WTC11 (cell line): ENCODE results near the gene GMPR. TPM values are rescaled to one million over a fixed set of nuclear protein-coding genes. Genes with fewer than 3 reads are reported as not detected.
"Not testable (repeated sequence)": the region's sequence is repeated elsewhere in the genome, so short reads cannot be mapped to it uniquely, and the experiment has no call there.

Experiments
- ATAC-seq: fragments of 200-7000 bp; cut with Tn5 transposase; 2 replicates; pipeline ENCODE4 v1.10.0; 2021; ENCODE audit warnings: mild to moderate bottlenecking, moderate library complexity
- CTCF ChIA-PET: fragments of 300-600 bp; sonication (Branson Sonifier 250); formaldehyde crosslinking; loops from one replicate; lab custom pipeline; 2021; ENCODE audit warnings: antibody characterized with exemption; lab: Charles Lee
- POLR2A ChIA-PET: fragments of 350-600 bp; sonication (Branson Sonifier 250); formaldehyde crosslinking; loops from one replicate; lab custom pipeline; 2021; ENCODE audit warnings: antibody characterized with exemption; lab: Charles Lee
- DNase-seq: peaks from one replicate; pipeline ENCODE4 v3.0.0; 2021; ENCODE audit warnings: low spot score
- H3K27ac Mint-ChIP-seq: 2 replicates; pipeline ENCODE4 v1.8.0; 2021; ENCODE audit warnings: mixed read lengths
- H3K27me3 Mint-ChIP-seq: 2 replicates; pipeline ENCODE4 v1.8.0; 2021; ENCODE audit warnings: low read depth, mild to moderate bottlenecking, moderate library complexity, mixed read lengths
- H3K36me3 Mint-ChIP-seq: 2 replicates; pipeline ENCODE4 v1.8.0; 2021; ENCODE audit warnings: mixed read lengths
- H3K4me1 Mint-ChIP-seq: 2 replicates; pipeline ENCODE4 v1.8.0; 2022; ENCODE audit warnings: mixed read lengths
- H3K4me3 Mint-ChIP-seq: 2 replicates; pipeline ENCODE4 v1.8.0; 2021; ENCODE audit warnings: mild to moderate bottlenecking, moderate library complexity, mixed read lengths
- H3K9me3 Mint-ChIP-seq: 2 replicates; pipeline ENCODE4 v1.8.0; 2021; ENCODE audit warnings: mixed read lengths
- CBFB ChIP-seq: sonication (generic); formaldehyde crosslinking; IDR thresholded peaks from 2 replicates; pipeline ENCODE4 v1.8.1; 2022; ENCODE audit warnings: mild to moderate bottlenecking, low read depth, missing genetic modification reagents
- ESRRA ChIP-seq: sonication (generic); formaldehyde crosslinking; IDR thresholded peaks from 2 replicates; pipeline ENCODE4 v1.8.1; 2022; ENCODE audit warnings: mild to moderate bottlenecking, missing genetic modification reagents, borderline replicate concordance
- FOXK1 ChIP-seq: sonication (generic); formaldehyde crosslinking; IDR thresholded peaks from 2 replicates; pipeline ENCODE4 v1.8.0; 2022; ENCODE audit warnings: mild to moderate bottlenecking, moderate library complexity, missing genetic modification reagents
- HMGA2 ChIP-seq: fragments of 250-450 bp; sonication (Bioruptor Pico); IDR thresholded peaks from 2 replicates; pipeline ENCODE4 v1.4.0; 2021; ENCODE audit warnings: mild to moderate bottlenecking, moderate library complexity
- NFE2L1 ChIP-seq: sonication (generic); formaldehyde crosslinking; IDR thresholded peaks from 2 replicates; pipeline ENCODE4 v1.8.1; 2023; ENCODE audit warnings: missing genetic modification reagents
- NFYB ChIP-seq: sonication (generic); formaldehyde crosslinking; conservative IDR thresholded peaks from 2 replicates; pipeline ENCODE4 v1.8.0; 2022; ENCODE audit warnings: low read depth, missing genetic modification reagents
- NR2C2 ChIP-seq: sonication (generic); formaldehyde crosslinking; IDR thresholded peaks from 2 replicates; pipeline ENCODE4 v1.8.0; 2022; ENCODE audit warnings: mild to moderate bottlenecking, missing genetic modification reagents
- ZNF219 ChIP-seq: sonication (generic); formaldehyde crosslinking; IDR thresholded peaks from 2 replicates; pipeline ENCODE4 v1.8.0; 2023; ENCODE audit warnings: missing genetic modification reagents, mild to moderate bottlenecking, borderline replicate concordance
- total RNA-seq: library from RNA; stranded (reverse); gene quantifications from 3 replicates; pipeline ENCODE4 v1.2.3, GENCODE V29; 2021
- TF ChIP-seq, protein P1 (sequence below): sonication (generic); formaldehyde crosslinking; conservative IDR thresholded peaks from 2 replicates; pipeline ENCODE4 v1.8.1; 2022; ENCODE audit warnings: mild to moderate bottlenecking, missing genetic modification reagents
- TF ChIP-seq, protein P2 (sequence below): sonication (generic); formaldehyde crosslinking; IDR thresholded peaks from 2 replicates; pipeline ENCODE4 v1.8.1; 2022; ENCODE audit warnings: mild to moderate bottlenecking, missing genetic modification reagents, moderate library complexity, borderline replicate concordance

The GMPR gene
- total RNA-seq, 1 experiment from 2014 or later, result 2.4 TPM

DNA sequence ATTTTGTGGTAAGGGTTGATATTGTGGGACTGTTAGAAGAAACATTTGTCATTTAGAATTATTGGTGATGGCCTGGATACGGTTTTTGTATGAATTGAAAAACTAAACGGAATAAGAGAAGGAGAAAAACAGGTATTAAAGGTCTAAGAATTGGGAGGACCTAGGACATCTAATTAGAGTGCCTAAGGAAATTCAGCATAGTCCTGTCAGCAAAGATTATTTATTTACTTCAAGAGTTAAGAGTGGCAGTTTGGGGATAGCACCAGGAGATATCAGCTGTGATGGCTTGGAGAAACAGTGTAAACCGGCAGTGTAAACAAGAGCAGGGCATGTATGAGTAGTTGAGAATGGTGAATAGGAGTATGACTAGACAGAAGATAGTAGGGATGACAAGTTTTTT lies 21.2 kb downstream of the GMPR start:
- H3K36me3 Mint-ChIP-seq, POLR2A ChIA-PET, DNase-seq, H3K27ac Mint-ChIP-seq, H3K9me3 Mint-ChIP-seq, ATAC-seq, H3K4me3 Mint-ChIP-seq, H3K27me3 Mint-ChIP-seq, CTCF ChIA-PET: not testable (repeated sequence)
- H3K4me1 Mint-ChIP-seq, result peaks cover 30% of the 10 kb centered on the region

GRCh38 chr6:16260602-16261001 lies 22.2 kb downstream of the GMPR start:
- H3K9me3 Mint-ChIP-seq, H3K36me3 Mint-ChIP-seq, DNase-seq, H3K4me3 Mint-ChIP-seq, H3K27ac Mint-ChIP-seq, ATAC-seq, CTCF ChIA-PET, POLR2A ChIA-PET, H3K27me3 Mint-ChIP-seq: not testable (repeated sequence)
- peaks cover 34% of the 10 kb centered on the region for H3K4me1 Mint-ChIP-seq

DNA sequence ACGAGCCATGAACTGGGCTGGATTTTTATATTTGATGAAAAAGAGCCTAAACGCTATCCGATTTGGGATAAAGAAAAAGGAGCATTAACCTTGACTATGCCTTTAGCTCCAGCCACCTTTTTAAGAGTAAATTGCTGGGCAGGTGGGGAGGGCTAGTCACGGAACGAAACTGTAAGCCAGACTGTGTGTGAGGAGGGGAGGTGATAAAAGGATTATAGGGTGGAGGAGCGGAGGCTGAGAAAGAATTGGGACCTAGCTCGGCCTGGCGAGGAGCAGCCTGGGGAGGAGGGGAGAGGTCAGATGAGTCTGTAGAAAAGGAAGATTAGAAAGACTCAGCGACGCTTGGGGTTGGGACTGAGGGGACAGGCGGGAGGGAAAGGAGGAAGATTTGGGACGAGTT lies 24.4 kb downstream of the GMPR start:
- DNase-seq, POLR2A ChIA-PET, H3K36me3 Mint-ChIP-seq, H3K27ac Mint-ChIP-seq, ATAC-seq, H3K4me3 Mint-ChIP-seq, CTCF ChIA-PET, H3K9me3 Mint-ChIP-seq, H3K27me3 Mint-ChIP-seq: not testable (repeated sequence)
- H3K4me1 Mint-ChIP-seq, result peaks cover 31% of the 10 kb centered on the region

- POLR2A ChIA-PET, H3K27ac Mint-ChIP-seq, H3K27me3 Mint-ChIP-seq, CTCF ChIA-PET, DNase-seq, H3K4me3 Mint-ChIP-seq, ATAC-seq, H3K36me3 Mint-ChIP-seq, H3K9me3 Mint-ChIP-seq: not testable (repeated sequence)
- peaks cover 22% of the 10 kb centered on the region for H3K4me1 Mint-ChIP-seq
These were observed 25.2 kb downstream of the GMPR start for GRCh38 chr6:16263464-16264099.

GRCh38 chr6:16264785-16265184 lies 26.4 kb downstream of the GMPR start:
- TF ChIP-seq FOXK1, result no peak
- no peak for TF ChIP-seq CBFB (CRISPR knock-in tag)
- TF ChIP-seq, protein P1, sequence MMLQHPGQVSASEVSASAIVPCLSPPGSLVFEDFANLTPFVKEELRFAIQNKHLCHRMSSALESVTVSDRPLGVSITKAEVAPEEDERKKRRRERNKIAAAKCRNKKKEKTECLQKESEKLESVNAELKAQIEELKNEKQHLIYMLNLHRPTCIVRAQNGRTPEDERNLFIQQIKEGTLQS (CRISPR knock-in tag), result no peak
- Mint-ChIP-seq H3K4me3 (no peak overlapping the region), H3K9me3 (peaks cover 6% of the 10 kb centered on the region), H3K36me3 (no peaks in the 10 kb centered on the region; the same call in 1 of the 2 replicates), H3K27me3 (no peaks in the 10 kb centered on the region), H3K27ac (no peak overlapping the region), H3K4me1 (peaks cover 12% of the 10 kb centered on the region)
- ATAC-seq (no peak), DNase-seq (no peak)
- CTCF ChIA-PET, result no interaction called here
- POLR2A ChIA-PET, result no interaction called here

DNA sequence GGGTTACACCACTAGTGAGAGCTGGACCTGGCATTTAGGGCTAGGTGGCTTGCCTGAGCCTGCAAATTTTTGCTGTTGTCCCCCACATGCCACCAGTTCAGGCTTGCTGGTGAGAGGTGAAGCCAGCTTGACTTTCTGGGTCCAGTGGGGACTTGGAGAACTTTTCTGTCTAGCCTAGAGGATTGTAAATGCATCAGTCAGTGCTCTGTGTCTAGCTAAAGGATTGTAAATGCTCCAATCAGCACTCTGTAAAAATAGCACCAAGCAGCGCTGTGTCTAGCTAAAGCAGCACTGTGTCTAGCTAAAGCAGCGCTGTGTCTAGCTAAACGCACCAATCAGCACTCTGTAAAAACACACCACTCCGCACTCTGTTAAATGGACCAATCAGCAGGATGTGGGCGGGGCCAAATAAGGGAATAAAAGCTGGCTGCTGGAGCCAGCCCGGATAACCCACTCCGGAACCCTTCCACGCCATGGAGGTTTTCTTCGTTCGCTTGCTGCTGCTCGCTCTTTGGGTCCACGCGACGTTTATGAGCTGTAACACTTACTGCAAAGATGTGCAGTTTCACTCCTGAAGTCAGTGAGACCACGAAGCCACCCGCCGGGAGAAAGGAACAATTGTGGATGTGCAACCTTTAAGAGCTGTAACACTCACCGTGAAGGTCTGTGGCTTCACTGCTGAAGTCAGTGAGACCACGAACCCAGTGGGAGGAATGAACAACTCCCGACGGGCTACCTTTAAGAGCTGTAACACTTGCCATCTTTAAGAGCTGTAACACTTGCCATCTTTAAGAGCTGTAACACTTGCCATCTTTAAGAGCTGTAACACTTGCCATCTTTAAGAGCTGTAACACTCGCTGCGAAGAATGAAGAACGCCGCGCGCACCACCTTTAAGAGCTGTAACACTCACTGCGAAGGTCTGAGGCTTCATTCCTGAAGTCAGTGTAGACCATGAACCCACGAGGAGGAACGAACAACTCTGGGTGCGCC lies 27.3 kb downstream of the GMPR start:
- CTCF ChIA-PET, result no interaction called here
- ATAC-seq (no peak), DNase-seq (no peak)
- H3K36me3 Mint-ChIP-seq, result no peaks in the 10 kb centered on the region; the same call in 1 of the 2 replicates
- H3K4me1 Mint-ChIP-seq, result peaks cover 12% of the 10 kb centered on the region
- no peaks in the 10 kb centered on the region for H3K27me3 Mint-ChIP-seq
- H3K4me3 Mint-ChIP-seq, result no peak overlapping the region
- POLR2A ChIA-PET, result interaction anchor here (0.6 kb wide), 1 partner anchor 11 kb away, joined by 4 read pairs; no protein-coding TSS in a partner anchor
- TF ChIP-seq HMGA2, result no peak
- TF ChIP-seq, protein P2, sequence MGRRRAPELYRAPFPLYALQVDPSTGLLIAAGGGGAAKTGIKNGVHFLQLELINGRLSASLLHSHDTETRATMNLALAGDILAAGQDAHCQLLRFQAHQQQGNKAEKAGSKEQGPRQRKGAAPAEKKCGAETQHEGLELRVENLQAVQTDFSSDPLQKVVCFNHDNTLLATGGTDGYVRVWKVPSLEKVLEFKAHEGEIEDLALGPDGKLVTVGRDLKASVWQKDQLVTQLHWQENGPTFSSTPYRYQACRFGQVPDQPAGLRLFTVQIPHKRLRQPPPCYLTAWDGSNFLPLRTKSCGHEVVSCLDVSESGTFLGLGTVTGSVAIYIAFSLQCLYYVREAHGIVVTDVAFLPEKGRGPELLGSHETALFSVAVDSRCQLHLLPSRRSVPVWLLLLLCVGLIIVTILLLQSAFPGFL (CRISPR knock-in tag), result no peak
- no peak for TF ChIP-seq NFE2L1 (CRISPR knock-in tag)
- no peak for TF ChIP-seq NR2C2 (CRISPR knock-in tag)
- no peak for TF ChIP-seq ESRRA (CRISPR knock-in tag)
- peak; percentile 59 for TF ChIP-seq NFYB (CRISPR knock-in tag)
- no peak for TF ChIP-seq ZNF219
- H3K27ac Mint-ChIP-seq, result no peak overlapping the region
- H3K9me3 Mint-ChIP-seq, result peaks cover 6% of the 10 kb centered on the region
